HCT116 (cell line): Measurements from ENCODE around the gene ADGRB3. TPM values are rescaled to one million over a fixed set of nuclear protein-coding genes. Genes with fewer than 3 reads are reported as not detected.

ENCODE experiments used
- ATAC-seq: fragments of 200-7000 bp; cut with Tn5 transposase; 2 replicates; pipeline ENCODE4 v1.9.1; 2020; ENCODE audit warnings: mild to moderate bottlenecking, moderate library complexity
- BruUV-seq: library from RNA; stranded (reverse); fragments of 400-500 nt; replicated peaks from 2 replicates; lab custom pipeline; 2021; lab: Mats Ljungman, UMichigan
- CTCF ChIA-PET: fragments of 300-600 bp; sonication (Branson Sonifier 250); formaldehyde crosslinking; loops from one replicate; lab custom pipeline; 2021; ENCODE audit warnings: antibody characterized with exemption; lab: Charles Lee
- POLR2A ChIA-PET: fragments of 300-600, 350-600 bp; sonication (Branson Sonifier 250); formaldehyde crosslinking; loops from one replicate; lab custom pipeline; 2021; ENCODE audit warnings: antibody characterized with exemption; lab: Charles Lee
- RAD21 ChIA-PET, 2 experiments: fragments of 300-600 bp; sonication (Branson Sonifier 250); formaldehyde crosslinking; loops; one replicate each; lab custom pipeline; 2023; ENCODE audit warnings: low total read pairs in 2 of 2; ENCODE audit not compliant: uncharacterized antibody in 2 of 2, unreplicated experiment in 2 of 2, low non-redundant PET in 1 of 2; lab: Charles Lee
- DNase-seq: peaks from one replicate; pipeline ENCODE4 v3.0.0-alpha.2; 2010; ENCODE audit warnings: low read depth, low spot score
- H2AFZ ChIP-seq: fragments of 200-600 bp; shearing (Covaris generic), sonication (generic); 2 replicates; pipeline ENCODE4 v1.6.1; 2017; ENCODE audit warnings: low read depth, mixed run types, mixed read lengths, antibody characterized with exemption, low read length; ENCODE audit not compliant: poor library complexity, severe bottlenecking
- H3K27ac ChIP-seq: 2 replicates; pipeline ENCODE4 v1.5.1; 2012; ENCODE audit warnings: low read depth, low read length
- H3K27me3 ChIP-seq: fragments of 200-600 bp; sonication (generic); 2 replicates; pipeline ENCODE4 v1.6.1; 2016; ENCODE audit warnings: mixed run types, low read length, mixed read lengths; ENCODE audit not compliant: insufficient read depth
- H3K36me3 ChIP-seq, 2 experiments: fragments of 200-500 bp in 1 of 2; fragments of 200-600 bp in 1 of 2; sonication (Bioruptor generic) in 1 of 2; sonication (generic) in 1 of 2; 2 replicates each; pipeline versions ENCODE4 v1.5.1 to v1.6.1; 2014 to 2016; ENCODE audit warnings: low read length in 2 of 2, inconsistent platforms in 1 of 2, mixed read lengths in 1 of 2, mixed run types in 1 of 2; ENCODE audit not compliant: insufficient read depth in 2 of 2, control insufficient read depth in 1 of 2
- H3K4me1 ChIP-seq, 2 experiments: fragments of 200-600 bp in 1 of 2; sonication (generic) in 1 of 2; 2 replicates each; pipeline versions ENCODE4 v1.5.1 to v1.6.1; 2012 to 2017; ENCODE audit warnings: low read length in 2 of 2, inconsistent platforms in 1 of 2, mild to moderate bottlenecking in 1 of 2, mixed read lengths in 1 of 2, mixed run types in 1 of 2, moderate library complexity in 1 of 2; ENCODE audit not compliant: insufficient read depth in 2 of 2, control insufficient read depth in 1 of 2
- H3K4me2 ChIP-seq: fragments of 200-600 bp; sonication (generic); 2 replicates; pipeline ENCODE4 v1.6.1; 2017; ENCODE audit warnings: mixed run types, low read length, mixed read lengths
- H3K4me3 ChIP-seq, 2 experiments: fragments of 200-600 bp in 1 of 2; sonication (generic) in 1 of 2; replicated peaks in 1 of 2; 2 replicates each; pipeline ENCODE4 v1.5.1; 2011 to 2016; ENCODE audit warnings: low read length in 2 of 2, control low read depth in 1 of 2, low read depth in 1 of 2, mild to moderate bottlenecking in 1 of 2, mixed read lengths in 1 of 2, mixed run types in 1 of 2
- H3K79me2 ChIP-seq: fragments of 200-600 bp; sonication (generic); 2 replicates; pipeline ENCODE4 v1.6.1; 2017; ENCODE audit warnings: mild to moderate bottlenecking, mixed run types, low read length, moderate library complexity, mixed read lengths; ENCODE audit not compliant: insufficient read depth
- H3K9ac ChIP-seq: fragments of 200-600 bp; sonication (generic); 2 replicates; pipeline ENCODE4 v1.6.1; 2016; ENCODE audit warnings: low read length, mixed read lengths
- H3K9me2 ChIP-seq: fragments of 200-600 bp; sonication (generic), shearing (Covaris generic); 2 replicates; pipeline ENCODE4 v1.6.1; 2017; ENCODE audit warnings: mixed run types, mild to moderate bottlenecking, moderate library complexity; ENCODE audit not compliant: insufficient read depth
- H3K9me3 ChIP-seq, 2 experiments: fragments of 200-500 bp in 1 of 2; fragments of 200-600 bp in 1 of 2; sonication (Bioruptor generic) in 1 of 2; sonication (generic) in 1 of 2; 2 replicates each; pipeline ENCODE4 v1.6.1; 2014 to 2017; ENCODE audit warnings: low read length in 2 of 2, mixed read lengths in 2 of 2, inconsistent platforms in 1 of 2, low read depth in 1 of 2, mild to moderate bottlenecking in 1 of 2, mixed run types in 1 of 2, moderate library complexity in 1 of 2; ENCODE audit not compliant: control insufficient read depth in 1 of 2, insufficient read depth in 1 of 2
- H4K20me1 ChIP-seq: fragments of 200-600 bp; sonication (generic), shearing (Covaris generic); 2 replicates; pipeline ENCODE4 v1.6.1; 2017; ENCODE audit warnings: mixed run types, mild to moderate bottlenecking, moderate library complexity; ENCODE audit not compliant: insufficient read depth
- ATF3 ChIP-seq: IDR thresholded peaks from 2 replicates; pipeline ENCODE4 v1.6.1; 2012
- CEBPB ChIP-seq: IDR thresholded peaks from 2 replicates; pipeline ENCODE4 v1.6.1; 2012; ENCODE audit warnings: low read depth
- CTCF ChIP-seq, 3 experiments: fragments of 200-600 bp in 1 of 3; sonication (generic) in 1 of 3; IDR thresholded peaks in 2 of 3; conservative IDR thresholded peaks in 1 of 3; 2 replicates each; pipeline ENCODE4 v1.5.1; 2012 to 2017; ENCODE audit warnings: low read depth in 2 of 3, low read length in 2 of 3, antibody characterized with exemption in 1 of 3, borderline replicate concordance in 1 of 3, control low read depth in 1 of 3, mild to moderate bottlenecking in 1 of 3, mixed read lengths in 1 of 3, mixed run types in 1 of 3, moderate library complexity in 1 of 3; ENCODE audit not compliant: insufficient read depth in 1 of 3
- ELF1 ChIP-seq: IDR thresholded peaks from 2 replicates; pipeline ENCODE4 v1.6.1; 2012; ENCODE audit warnings: low read depth, borderline replicate concordance
- EZH2phosphoT487 ChIP-seq: fragments of 200-600 bp; IDR thresholded peaks from 2 replicates; pipeline ENCODE4 v1.6.1; 2018; ENCODE audit warnings: antibody characterized with exemption, borderline replicate concordance
- JUND ChIP-seq: IDR thresholded peaks from 2 replicates; pipeline ENCODE4 v1.6.1; 2012
- MAX ChIP-seq: IDR thresholded peaks from 2 replicates; pipeline ENCODE4 v1.6.1; 2012
- POLR2AphosphoS5 ChIP-seq: IDR thresholded peaks from 2 replicates; pipeline ENCODE4 v1.6.1; 2011; ENCODE audit warnings: mild to moderate bottlenecking, low read depth, low read length, moderate library complexity
- RAD21 ChIP-seq: IDR thresholded peaks from 2 replicates; pipeline ENCODE4 v1.6.1; 2012; ENCODE audit warnings: low read depth, mild to moderate bottlenecking
- REST ChIP-seq: IDR thresholded peaks from 2 replicates; pipeline ENCODE4 v1.6.1; 2012; ENCODE audit warnings: low read depth
- SIN3A ChIP-seq: IDR thresholded peaks from 2 replicates; pipeline ENCODE4 v1.6.1; 2012; ENCODE audit warnings: low read depth
- SP1 ChIP-seq: IDR thresholded peaks from 2 replicates; pipeline ENCODE4 v1.6.1; 2012; ENCODE audit warnings: low read depth
- SRF ChIP-seq: IDR thresholded peaks from 2 replicates; pipeline ENCODE4 v1.6.1; 2012; ENCODE audit warnings: low read depth
- YY1 ChIP-seq: IDR thresholded peaks from 2 replicates; pipeline ENCODE4 v1.6.1; 2011; ENCODE audit warnings: low read length, low read depth, moderate library complexity, mild to moderate bottlenecking; ENCODE audit not compliant: insufficient replicate concordance; ENCODE audit errors: extremely low read depth
- ZBTB33 ChIP-seq: IDR thresholded peaks from 2 replicates; pipeline ENCODE4 v1.6.1; 2011; ENCODE audit warnings: mild to moderate bottlenecking, low read length, moderate library complexity; ENCODE audit not compliant: insufficient replicate concordance; ENCODE audit errors: extremely low read depth
- ZFX ChIP-seq: fragments of 450-650 bp; IDR thresholded peaks from 2 replicates; pipeline ENCODE4 v1.6.1; 2017
- ZNF274 ChIP-seq: fragments of 200-500 bp; sonication (Bioruptor generic); IDR thresholded peaks from 2 replicates; pipeline ENCODE4 v1.6.1; 2014; ENCODE audit warnings: mild to moderate bottlenecking, low read depth, low read length, inconsistent platforms
- intact Hi-C: fragments of 100-400 bp; cut with micrococcal nuclease; formaldehyde crosslinking; loops from 2 replicates; pipeline ENCODE4 v1.10.0; 2022
- total RNA-seq: library from RNA; stranded (reverse); gene quantifications from one replicate; pipeline ENCODE4 v1.2.1, GENCODE V29; 2021; ENCODE audit not compliant: unreplicated experiment

Gene ADGRB3
- total RNA-seq, 1 experiment from 2014 or later: not detected

GRCh38 chr6:69293471-69293870 lies 658.4 kb downstream of the ADGRB3 start:
- no peak overlapping the region for H2AFZ ChIP-seq
- no TSS peak for BruUV-seq
- no peaks in the 10 kb centered on the region for H3K79me2 ChIP-seq
- ChIA-PET CTCF (no interaction called here), RAD21 (no interaction called here), POLR2A (no interaction called here)
- H3K9ac ChIP-seq: no peak overlapping the region
- H3K9me2 ChIP-seq: no peaks in the 10 kb centered on the region
- intact Hi-C loops: no loop called here
- ATAC-seq (no peak), DNase-seq (no peak)
- H3K9me3 ChIP-seq: peaks cover 4 to 27% of the 10 kb centered on the region in 2 experiments; a peak in 2 of 4 replicates
- H3K4me1 ChIP-seq: no peaks in the 10 kb centered on the region
- no peak overlapping the region for H3K4me3 ChIP-seq
- H3K4me2 ChIP-seq: no peak overlapping the region
- no peaks in the 10 kb centered on the region for H3K36me3 ChIP-seq
- H4K20me1 ChIP-seq: no peaks in the 10 kb centered on the region
- H3K27ac ChIP-seq: no peak overlapping the region
- no peak for TF ChIP-seq POLR2AphosphoS5
- no peak for TF ChIP-seq ATF3
- no peak for TF ChIP-seq JUND
- TF ChIP-seq SIN3A: no peak
- no peak for TF ChIP-seq CTCF (IDR thresholded peaks at IDR 0.05 in 2 of 3, conservative IDR thresholded peaks at IDR 0.05 in 1 of 3; ENCODE audit: borderline replicate concordance in 1 of 3, insufficient read depth in 1 of 3, low read depth in 2 of 3, low read length in 2 of 3)
- TF ChIP-seq SP1: no peak
- no peak for TF ChIP-seq SRF
- no peak for TF ChIP-seq REST
- TF ChIP-seq MAX: no peak
- TF ChIP-seq ZNF274: no peak
- TF ChIP-seq ELF1: no peak
- TF ChIP-seq YY1: no peak
- no peak for TF ChIP-seq ZBTB33
- TF ChIP-seq RAD21: no peak
- TF ChIP-seq EZH2phosphoT487: no peak
- TF ChIP-seq ZFX: no peak
- no peak for TF ChIP-seq CEBPB
- H3K27me3 ChIP-seq: no peaks in the 10 kb centered on the region
